Measurements from ENCODE around the gene CPA2. TPM values are rescaled to one million over a fixed set of nuclear protein-coding genes. Genes with fewer than 3 reads are reported as not detected.

The CPA2 gene
- 0.26 and 0.43 TPM in 2 replicates for total RNA-seq

DNA sequence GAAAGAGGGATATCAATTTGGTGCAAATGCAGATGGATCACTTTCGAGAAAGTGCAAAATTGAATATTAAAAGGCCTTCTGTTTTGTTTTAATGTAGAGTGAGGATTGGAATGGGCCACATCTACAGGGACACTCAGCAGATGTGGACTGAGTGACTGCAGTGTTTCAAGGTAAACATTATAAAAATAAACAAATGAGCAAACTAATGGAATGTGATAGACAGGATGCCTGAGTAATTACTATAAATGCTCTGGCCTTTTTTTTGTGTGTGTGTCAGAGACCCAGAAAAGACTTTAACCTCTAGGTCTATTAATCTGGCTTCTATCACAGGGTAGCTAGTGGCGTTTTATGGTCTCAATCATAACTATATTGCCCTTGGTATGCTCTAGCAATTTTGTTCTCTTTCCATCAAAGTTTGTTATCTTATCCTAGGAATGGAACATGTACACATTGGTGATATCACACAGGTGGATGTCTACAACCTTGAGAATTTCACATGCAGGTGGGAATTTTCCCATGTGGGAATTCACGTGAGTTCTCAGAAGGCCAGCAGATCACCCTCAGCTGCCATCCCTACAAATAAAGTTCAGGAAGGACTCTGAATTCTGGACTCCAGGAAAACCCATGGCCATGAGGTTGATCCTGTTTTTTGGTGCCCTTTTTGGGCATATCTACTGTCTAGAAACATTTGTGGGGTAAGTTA is at the start of gene CPA2:
Gene CPA2 (plus strand): TSS at position 606 of the 703 bp plus-strand sequence. CDS start 19 bp downstream, at position 625.

DNA sequence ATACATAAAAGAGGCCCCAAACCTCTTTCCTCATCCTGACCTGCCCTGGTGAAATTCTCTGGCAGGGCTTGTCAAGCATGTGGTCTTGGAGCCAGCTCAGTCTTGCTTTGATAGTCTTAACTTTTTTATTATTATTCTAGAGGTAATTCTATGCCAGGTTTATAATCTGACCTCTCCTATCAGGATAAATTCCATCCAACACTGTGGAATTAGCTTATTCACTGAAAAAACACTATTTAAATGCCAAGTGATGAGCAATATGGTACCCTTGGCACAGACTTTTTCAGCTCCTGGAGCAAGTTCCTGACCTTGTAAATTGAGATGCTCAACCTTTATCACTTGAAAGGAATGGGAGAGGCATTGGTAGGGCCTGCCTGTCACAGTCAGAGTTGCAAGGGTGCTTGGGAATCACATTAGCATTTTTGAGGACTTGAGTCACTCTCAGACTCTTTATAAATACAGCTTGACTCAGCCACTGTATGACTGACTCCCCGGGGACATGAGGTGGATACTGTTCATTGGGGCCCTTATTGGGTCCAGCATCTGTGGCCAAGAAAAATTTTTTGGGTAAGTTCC is 26.1 kb downstream of the CPA2 start, which contains the start of gene CPA4:
Gene CPA4 (plus strand): TSS at position 480 of the 576 bp plus-strand sequence. CDS start 20 bp downstream, at position 500.

Other genes starting within 250 kb of the CPA2 start
- gene ZC3HC1, start 215.5 kb upstream of the CPA2 start, total RNA-seq, result 16.7 and 18.7 TPM in 2 replicates
- gene KLHDC10, start 196.3 kb upstream of the CPA2 start, total RNA-seq, result 53.6 and 60.4 TPM in 2 replicates
- gene TMEM209, start 61.5 kb upstream of the CPA2 start, total RNA-seq, result 23.5 and 26.2 TPM in 2 replicates
- gene SSMEM1, start 59.0 kb upstream of the CPA2 start, total RNA-seq, result not detected in 2 replicates
- 250 and 331 TPM in 2 replicates for gene CPA4, start 26.3 kb downstream of the CPA2 start, total RNA-seq
- 0.11 and 0.13 TPM in 2 replicates for gene CPA5, start 78.0 kb downstream of the CPA2 start, total RNA-seq
- 2.2 and 3.7 TPM in 2 replicates for gene CPA1, start 113.6 kb downstream of the CPA2 start, total RNA-seq
- 12.4 and 13.3 TPM in 2 replicates for gene CEP41, start 174.2 kb downstream of the CPA2 start, total RNA-seq
- gene MEST, start 225.2 kb downstream of the CPA2 start, total RNA-seq, result 988 and 1,396 TPM in 2 replicates

Data from articular chondrocyte of knee joint (primary cell).